ENCODE measurements around the gene MT1E.

DNA sequence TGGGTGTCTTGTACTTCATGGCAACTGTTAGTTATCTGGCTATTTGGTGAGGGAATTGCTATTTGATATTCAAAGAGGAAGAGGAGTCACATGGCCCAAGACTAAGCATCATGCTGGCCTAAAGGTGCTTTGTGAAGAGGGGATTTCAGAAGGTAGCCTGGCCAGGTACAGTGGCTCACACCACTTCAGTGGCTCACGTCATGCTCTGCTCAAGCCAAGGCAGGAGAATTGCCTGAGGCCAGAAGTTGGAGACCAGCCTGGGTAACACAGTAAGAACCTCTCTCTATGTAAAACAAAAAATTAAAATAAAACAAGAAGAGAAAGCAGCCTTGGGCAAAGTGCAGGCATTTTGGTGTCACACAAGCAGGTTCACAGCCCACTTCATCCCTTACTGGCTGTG is 19.7 kb downstream of the MT1E start:
- TF ChIP-seq CTCF (IDR thresholded peaks at IDR 0.05) (no peak), POLR2A (IDR thresholded peaks at IDR 0.05) (no peak)

Measured in testis (tissue), 2 donors.